ENCODE data around the gene ZNHIT2.
A peak's percentile ranks its signal among the peaks of the same experiment; 100 is the strongest.

The ZNHIT2 gene

GRCh38 chr11:65134240-65134951 is 16.9 kb upstream of the ZNHIT2 start, which contains the start of gene SYVN1:
TSS of gene SYVN1 (minus strand) at chr11:65134519. CDS start at chr11:65133601, 918 bp downstream.
- DNase-seq: peak; percentile 80 to 85

- DNase-seq: no peak
These were observed 16.2 kb upstream of the ZNHIT2 start for GRCh38 chr11:65133724-65134123.

- peak; percentile 8 to 10 for DNase-seq
These were observed 15.6 kb upstream of the ZNHIT2 start for GRCh38 chr11:65132988-65133700.

- no peak for DNase-seq
These were observed 14.9 kb upstream of the ZNHIT2 start for GRCh38 chr11:65132238-65132987.

- no peak for DNase-seq
These were observed 14.4 kb upstream of the ZNHIT2 start for GRCh38 chr11:65131895-65132237.

- no peak for DNase-seq
These were observed 13.9 kb upstream of the ZNHIT2 start for GRCh38 chr11:65131417-65131776.

GRCh38 chr11:65130631-65131416 is 13.3 kb upstream of the ZNHIT2 start:
- DNase-seq: no peak

GRCh38 chr11:65129649-65130441 is 12.3 kb upstream of the ZNHIT2 start:
- no peak for DNase-seq

- DNase-seq: no peak
These were observed 11.0 kb upstream of the ZNHIT2 start for GRCh38 chr11:65128182-65129145.

GRCh38 chr11:65127473-65128181 is 10.1 kb upstream of the ZNHIT2 start:
- no peak for DNase-seq

GRCh38 chr11:65126624-65127274 is 9.2 kb upstream of the ZNHIT2 start:
- no peak for DNase-seq

GRCh38 chr11:65125197-65126056 is 7.9 kb upstream of the ZNHIT2 start:
- no peak for DNase-seq

GRCh38 chr11:65124480-65125196 is 7.1 kb upstream of the ZNHIT2 start:
- no peak for DNase-seq

GRCh38 chr11:65121865-65122696 is 4.6 kb upstream of the ZNHIT2 start, which contains the start of the genes FAU and MRPL49:
TSS of gene FAU (minus strand) at chr11:65122134. CDS start at chr11:65121813, 321 bp downstream.
TSS of gene MRPL49 (plus strand) at chr11:65122321. CDS start at chr11:65122347, 26 bp downstream.
- peak; percentile 97 to 98 for DNase-seq

GRCh38 chr11:65121447-65121864 is 4.0 kb upstream of the ZNHIT2 start:
- DNase-seq: peak in 1 of 2 experiments; percentile 6

- no peak for DNase-seq
These were observed 3.3 kb upstream of the ZNHIT2 start for GRCh38 chr11:65120831-65121230.

GRCh38 chr11:65119670-65119995 is 2.1 kb upstream of the ZNHIT2 start:
- DNase-seq: no peak
